GM12878 (cell line): ENCODE results near the gene RREB1. TPM values are rescaled to one million over a fixed set of nuclear protein-coding genes. Genes with fewer than 3 reads are reported as not detected.

ENCODE experiments used
- BCL3 ChIP-seq: IDR thresholded peaks from 2 replicates; pipeline ENCODE4 v1.6.1; 2011; ENCODE audit warnings: borderline replicate concordance, low read depth, mild to moderate bottlenecking, moderate library complexity, low read length; ENCODE audit not compliant: insufficient read depth, poor library complexity, severe bottlenecking
- CEBPB ChIP-seq, 2 experiments: fragments of 150-350 bp in 1 of 2; IDR thresholded peaks; 2 replicates each; pipeline ENCODE4 v1.6.1; 2012 to 2014; ENCODE audit warnings: low read depth in 2 of 2, low read length in 2 of 2, borderline replicate concordance in 1 of 2, inconsistent platforms in 1 of 2
- E4F1 ChIP-seq: fragments of 450-650 bp; IDR thresholded peaks from 2 replicates; pipeline ENCODE4 v1.6.1; 2018; ENCODE audit warnings: borderline replicate concordance, mild to moderate bottlenecking; ENCODE audit not compliant: partially characterized antibody
- EZH2 ChIP-seq: IDR thresholded peaks from 2 replicates; pipeline ENCODE4 v1.6.1; 2012; ENCODE audit warnings: low read depth, mild to moderate bottlenecking, control low read depth, inconsistent platforms, low read length, borderline replicate concordance; ENCODE audit not compliant: control insufficient read depth
- GABPA ChIP-seq: IDR thresholded peaks from 2 replicates; pipeline ENCODE4 v1.6.1; 2014; ENCODE audit warnings: antibody characterized with exemption, low read depth, mild to moderate bottlenecking, inconsistent platforms
- HDAC6 ChIP-seq: fragments of 200-600 bp; sonication (generic); IDR thresholded peaks from one replicate; pipeline ENCODE4 v1.8.0; 2017; ENCODE audit warnings: antibody characterized with exemption; ENCODE audit not compliant: unreplicated experiment
- IKZF1 ChIP-seq: fragments of 450-650 bp; conservative IDR thresholded peaks from 2 replicates; pipeline ENCODE4 v1.6.1; 2017; ENCODE audit warnings: antibody characterized with exemption, mild to moderate bottlenecking
- IRF4 ChIP-seq: IDR thresholded peaks from 2 replicates; pipeline ENCODE4 v1.6.1; 2011; ENCODE audit warnings: low read depth, low read length
- MAX ChIP-seq: IDR thresholded peaks from 2 replicates; pipeline ENCODE4 v1.6.1; 2012; ENCODE audit warnings: low read depth, low read length, improper control_type of control experiment
- MEF2A ChIP-seq: IDR thresholded peaks from 2 replicates; pipeline ENCODE4 v1.6.1; 2011; ENCODE audit warnings: low read depth, mild to moderate bottlenecking, low read length, moderate library complexity; ENCODE audit not compliant: insufficient read depth
- MTA2 ChIP-seq: fragments of 450-650 bp; IDR thresholded peaks from 2 replicates; pipeline ENCODE4 v1.6.1; 2016; ENCODE audit warnings: low read depth, mild to moderate bottlenecking, moderate library complexity
- NBN ChIP-seq: fragments of 450-650 bp; IDR thresholded peaks from 2 replicates; pipeline ENCODE4 v1.6.1; 2016
- NR2C1 ChIP-seq: fragments of 450-650 bp; IDR thresholded peaks from 2 replicates; pipeline ENCODE4 v1.6.1; 2017; ENCODE audit warnings: antibody characterized with exemption, mild to moderate bottlenecking, moderate library complexity
- NRF1 ChIP-seq: conservative IDR thresholded peaks from 2 replicates; pipeline ENCODE4 v1.6.1; 2011; ENCODE audit warnings: mild to moderate bottlenecking, low read depth, low read length, improper control_type of control experiment
- PAX5 ChIP-seq: IDR thresholded peaks from 2 replicates; pipeline ENCODE4 v1.6.1; 2011; ENCODE audit warnings: low read depth, low read length, borderline replicate concordance
- SREBF1 ChIP-seq: IDR thresholded peaks from 2 replicates; pipeline ENCODE4 v1.6.1; 2012; ENCODE audit warnings: mild to moderate bottlenecking, low read length
- STAT3 ChIP-seq: IDR thresholded peaks from 2 replicates; pipeline ENCODE4 v1.6.1; 2011; ENCODE audit warnings: low read depth, low read length, improper control_type of control experiment
- ZBTB33 ChIP-seq: fragments of 450-650 bp; IDR thresholded peaks from 2 replicates; pipeline ENCODE4 v1.6.1; 2017; ENCODE audit warnings: mild to moderate bottlenecking
- polyA plus RNA-seq, 11 experiments: library from polyadenylated mRNA; depleted of rRNA in 4 of 11; unstranded in 6 of 11; stranded (reverse) in 5 of 11; fragments of >200 nt; fragmentation: Nextera tagmentation in 4 of 11; fragmentation: Illumina TruSeq in 1 of 11; extraction: Ambion mirVana in 4 of 11; extraction: Trizol in 1 of 11; gene quantifications; 1 replicate in 1 of 11; 2 replicates in 10 of 11; pipeline versions ENCODE4 v1.2.1 to v1.2.3, GENCODE V29; 2011 to 2016; ENCODE audit warnings: inconsistent platforms in 2 of 11, missing spikeins in 2 of 11, low read depth in 1 of 11
- total RNA-seq, 4 experiments: library from RNA; depleted of rRNA in 3 of 4; stranded (reverse); fragments of >200 nt in 3 of 4; fragmentation: Illumina TruSeq in 1 of 4; extraction: Trizol in 1 of 4; gene quantifications; 2 replicates each; pipeline versions ENCODE4 v1.2.1 to v1.2.3, GENCODE V29; 2013 to 2021
- TF ChIP-seq, protein P1 (sequence below): fragments of 450-650 bp; formaldehyde crosslinking; IDR thresholded peaks from 2 replicates; pipeline ENCODE4 v1.5.0; 2022; ENCODE audit warnings: mild to moderate bottlenecking, missing genetic modification characterization
- TF ChIP-seq, protein P2 (sequence below): IDR thresholded peaks from 2 replicates; pipeline ENCODE4 v1.6.1; 2012; ENCODE audit warnings: low read length, inconsistent platforms

RREB1 gene
- total and polyA plus RNA-seq, 10 of the 15 experiments (the other 5 are each of a cell fraction or from before 2014, with no cell fraction given), result 1.9 to 30.3 (median 8.6) TPM

- TF ChIP-seq, protein P1, sequence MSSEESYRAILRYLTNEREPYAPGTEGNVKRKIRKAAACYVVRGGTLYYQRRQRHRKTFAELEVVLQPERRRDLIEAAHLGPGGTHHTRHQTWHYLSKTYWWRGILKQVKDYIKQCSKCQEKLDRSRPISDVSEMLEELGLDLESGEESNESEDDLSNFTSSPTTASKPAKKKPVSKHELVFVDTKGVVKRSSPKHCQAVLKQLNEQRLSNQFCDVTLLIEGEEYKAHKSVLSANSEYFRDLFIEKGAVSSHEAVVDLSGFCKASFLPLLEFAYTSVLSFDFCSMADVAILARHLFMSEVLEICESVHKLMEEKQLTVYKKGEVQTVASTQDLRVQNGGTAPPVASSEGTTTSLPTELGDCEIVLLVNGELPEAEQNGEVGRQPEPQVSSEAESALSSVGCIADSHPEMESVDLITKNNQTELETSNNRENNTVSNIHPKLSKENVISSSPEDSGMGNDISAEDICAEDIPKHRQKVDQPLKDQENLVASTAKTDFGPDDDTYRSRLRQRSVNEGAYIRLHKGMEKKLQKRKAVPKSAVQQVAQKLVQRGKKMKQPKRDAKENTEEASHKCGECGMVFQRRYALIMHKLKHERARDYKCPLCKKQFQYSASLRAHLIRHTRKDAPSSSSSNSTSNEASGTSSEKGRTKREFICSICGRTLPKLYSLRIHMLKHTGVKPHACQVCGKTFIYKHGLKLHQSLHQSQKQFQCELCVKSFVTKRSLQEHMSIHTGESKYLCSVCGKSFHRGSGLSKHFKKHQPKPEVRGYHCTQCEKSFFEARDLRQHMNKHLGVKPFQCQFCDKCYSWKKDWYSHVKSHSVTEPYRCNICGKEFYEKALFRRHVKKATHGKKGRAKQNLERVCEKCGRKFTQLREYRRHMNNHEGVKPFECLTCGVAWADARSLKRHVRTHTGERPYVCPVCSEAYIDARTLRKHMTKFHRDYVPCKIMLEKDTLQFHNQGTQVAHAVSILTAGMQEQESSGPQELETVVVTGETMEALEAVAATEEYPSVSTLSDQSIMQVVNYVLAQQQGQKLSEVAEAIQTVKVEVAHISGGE (CRISPR knock-in tag), result no peak
- TF ChIP-seq SREBF1, result no peak
- no peak for TF ChIP-seq E4F1
- peak; percentile 64; the same call in 1 of the 2 replicates for TF ChIP-seq MTA2
- TF ChIP-seq EZH2, result no peak
- TF ChIP-seq IKZF1, result peak; percentile 42
- TF ChIP-seq MAX, result no peak
- no peak for TF ChIP-seq HDAC6
- TF ChIP-seq PAX5, result peak; percentile 50; the same call in 1 of the 2 replicates
- TF ChIP-seq BCL3, result peak; percentile 11
- no peak for TF ChIP-seq ZBTB33
- TF ChIP-seq IRF4, result peak; percentile 45; the same call in 1 of the 2 replicates
- TF ChIP-seq CEBPB (IDR thresholded peaks at IDR 0.05; ENCODE audit: borderline replicate concordance in 1 of 2, low read depth in 2 of 2, low read length in 2 of 2), result no peak
- no peak for TF ChIP-seq NRF1
- TF ChIP-seq NBN, result peak; percentile 47; the same call in 1 of the 2 replicates
- TF ChIP-seq, protein P2, sequence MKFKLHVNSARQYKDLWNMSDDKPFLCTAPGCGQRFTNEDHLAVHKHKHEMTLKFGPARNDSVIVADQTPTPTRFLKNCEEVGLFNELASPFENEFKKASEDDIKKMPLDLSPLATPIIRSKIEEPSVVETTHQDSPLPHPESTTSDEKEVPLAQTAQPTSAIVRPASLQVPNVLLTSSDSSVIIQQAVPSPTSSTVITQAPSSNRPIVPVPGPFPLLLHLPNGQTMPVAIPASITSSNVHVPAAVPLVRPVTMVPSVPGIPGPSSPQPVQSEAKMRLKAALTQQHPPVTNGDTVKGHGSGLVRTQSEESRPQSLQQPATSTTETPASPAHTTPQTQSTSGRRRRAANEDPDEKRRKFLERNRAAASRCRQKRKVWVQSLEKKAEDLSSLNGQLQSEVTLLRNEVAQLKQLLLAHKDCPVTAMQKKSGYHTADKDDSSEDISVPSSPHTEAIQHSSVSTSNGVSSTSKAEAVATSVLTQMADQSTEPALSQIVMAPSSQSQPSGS, result peak; percentile 69; the same call in 1 of the 2 replicates
- no peak for TF ChIP-seq NR2C1
- 0 out of 2 replicates have a peak, but pooled peaks have one; percentile 2 for TF ChIP-seq GABPA
- TF ChIP-seq MEF2A, result no peak
- TF ChIP-seq STAT3, result no peak
Observed at GRCh38 chr6:7086488-7086887, 21.3 kb upstream of the RREB1 start (continued).
